ENCODE results near the gene MEGF6.

The MEGF6 gene

DNA sequence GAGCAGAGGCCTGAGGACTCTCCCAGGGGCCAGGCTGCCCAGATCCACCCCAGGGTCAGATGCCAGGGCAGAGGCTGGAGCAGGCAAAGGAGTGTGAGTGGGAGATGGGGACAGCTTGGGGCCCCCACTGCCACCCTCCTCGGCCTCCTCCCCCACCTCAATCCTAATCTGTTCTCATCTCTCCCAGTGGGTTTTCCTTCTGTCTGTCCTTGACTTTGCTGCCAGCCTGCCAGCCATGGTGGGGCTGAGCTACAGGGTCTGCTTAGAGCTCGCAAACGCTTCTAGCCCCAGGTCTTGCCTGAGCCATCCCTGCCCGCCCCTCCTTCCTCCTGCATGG, 65.3 kb downstream of the MEGF6 start:
- DNase-seq (ENCODE audit: low spot score): no peak
- Histone ChIP-seq H3K9me3 (ENCODE audit: severe bottlenecking) (no peaks in the 10 kb centered on the region), H3K4me3 (ENCODE audit: severe bottlenecking) (no peak overlapping the region), H3K36me3 (ENCODE audit: low read depth) (no peaks in the 10 kb centered on the region), H3K4me1 (ENCODE audit: insufficient read depth, poor library complexity, severe bottlenecking) (peaks cover 18% of the 10 kb centered on the region), H3K27ac (ENCODE audit: poor library complexity, severe bottlenecking) (no peak overlapping the region), H3K27me3 (ENCODE audit: insufficient read depth, poor library complexity, severe bottlenecking) (no peaks in the 10 kb centered on the region)
- no peak for ATAC-seq (ENCODE audit: low read depth)
- TF ChIP-seq, protein P1, sequence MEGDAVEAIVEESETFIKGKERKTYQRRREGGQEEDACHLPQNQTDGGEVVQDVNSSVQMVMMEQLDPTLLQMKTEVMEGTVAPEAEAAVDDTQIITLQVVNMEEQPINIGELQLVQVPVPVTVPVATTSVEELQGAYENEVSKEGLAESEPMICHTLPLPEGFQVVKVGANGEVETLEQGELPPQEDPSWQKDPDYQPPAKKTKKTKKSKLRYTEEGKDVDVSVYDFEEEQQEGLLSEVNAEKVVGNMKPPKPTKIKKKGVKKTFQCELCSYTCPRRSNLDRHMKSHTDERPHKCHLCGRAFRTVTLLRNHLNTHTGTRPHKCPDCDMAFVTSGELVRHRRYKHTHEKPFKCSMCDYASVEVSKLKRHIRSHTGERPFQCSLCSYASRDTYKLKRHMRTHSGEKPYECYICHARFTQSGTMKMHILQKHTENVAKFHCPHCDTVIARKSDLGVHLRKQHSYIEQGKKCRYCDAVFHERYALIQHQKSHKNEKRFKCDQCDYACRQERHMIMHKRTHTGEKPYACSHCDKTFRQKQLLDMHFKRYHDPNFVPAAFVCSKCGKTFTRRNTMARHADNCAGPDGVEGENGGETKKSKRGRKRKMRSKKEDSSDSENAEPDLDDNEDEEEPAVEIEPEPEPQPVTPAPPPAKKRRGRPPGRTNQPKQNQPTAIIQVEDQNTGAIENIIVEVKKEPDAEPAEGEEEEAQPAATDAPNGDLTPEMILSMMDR (IDR thresholded peaks at IDR 0.05; ENCODE audit: poor library complexity, severe bottlenecking): no peak

DNA sequence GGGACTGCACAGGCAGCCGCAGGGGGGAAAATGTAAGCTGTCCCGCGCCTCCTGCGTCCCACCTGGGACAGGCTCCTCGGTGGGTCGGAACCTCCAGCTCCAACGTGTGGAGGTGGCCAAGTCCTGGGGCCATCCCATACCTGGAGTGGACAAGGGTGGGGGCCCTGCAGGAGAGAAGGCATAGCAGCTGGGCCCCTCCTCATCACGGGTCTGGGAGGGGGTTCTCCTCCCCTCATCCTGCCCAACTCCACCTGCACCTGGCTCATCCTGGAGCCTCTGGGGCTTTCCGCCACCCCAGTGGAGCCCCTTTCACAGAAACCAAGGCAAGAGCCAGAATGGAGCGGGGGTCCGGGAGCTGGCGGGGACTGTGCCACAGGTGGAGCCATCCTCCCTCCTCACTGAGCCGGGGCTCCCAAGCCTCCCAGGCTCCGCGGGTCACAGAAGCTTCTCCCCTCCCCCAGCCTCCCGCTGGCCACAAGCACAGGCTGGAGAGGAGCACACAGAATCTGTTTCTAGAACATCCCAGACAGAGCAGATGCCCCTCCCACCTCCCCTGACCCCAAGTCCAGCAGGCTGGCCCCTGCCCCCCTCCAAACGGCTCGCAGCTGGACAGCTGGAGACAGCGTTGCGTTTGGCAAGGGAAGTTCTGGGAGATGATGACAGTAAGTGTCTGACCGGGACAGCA, 65.8 kb downstream of the MEGF6 start:
- no peaks in the 10 kb centered on the region for H3K9me3 ChIP-seq (ENCODE audit: severe bottlenecking)
- DNase-seq (ENCODE audit: low spot score): no peak
- TF ChIP-seq, protein P1 (IDR thresholded peaks at IDR 0.05; ENCODE audit: poor library complexity, severe bottlenecking): no peak
- no peaks in the 10 kb centered on the region for H3K36me3 ChIP-seq (ENCODE audit: low read depth)
- no peak overlapping the region for H3K27ac ChIP-seq (ENCODE audit: poor library complexity, severe bottlenecking)
- no peak overlapping the region for H3K4me3 ChIP-seq (ENCODE audit: severe bottlenecking)
- peaks cover 18% of the 10 kb centered on the region for H3K4me1 ChIP-seq (ENCODE audit: insufficient read depth, poor library complexity, severe bottlenecking)
- no peak for ATAC-seq (ENCODE audit: low read depth)
- H3K27me3 ChIP-seq (ENCODE audit: insufficient read depth, poor library complexity, severe bottlenecking): no peaks in the 10 kb centered on the region

DNA sequence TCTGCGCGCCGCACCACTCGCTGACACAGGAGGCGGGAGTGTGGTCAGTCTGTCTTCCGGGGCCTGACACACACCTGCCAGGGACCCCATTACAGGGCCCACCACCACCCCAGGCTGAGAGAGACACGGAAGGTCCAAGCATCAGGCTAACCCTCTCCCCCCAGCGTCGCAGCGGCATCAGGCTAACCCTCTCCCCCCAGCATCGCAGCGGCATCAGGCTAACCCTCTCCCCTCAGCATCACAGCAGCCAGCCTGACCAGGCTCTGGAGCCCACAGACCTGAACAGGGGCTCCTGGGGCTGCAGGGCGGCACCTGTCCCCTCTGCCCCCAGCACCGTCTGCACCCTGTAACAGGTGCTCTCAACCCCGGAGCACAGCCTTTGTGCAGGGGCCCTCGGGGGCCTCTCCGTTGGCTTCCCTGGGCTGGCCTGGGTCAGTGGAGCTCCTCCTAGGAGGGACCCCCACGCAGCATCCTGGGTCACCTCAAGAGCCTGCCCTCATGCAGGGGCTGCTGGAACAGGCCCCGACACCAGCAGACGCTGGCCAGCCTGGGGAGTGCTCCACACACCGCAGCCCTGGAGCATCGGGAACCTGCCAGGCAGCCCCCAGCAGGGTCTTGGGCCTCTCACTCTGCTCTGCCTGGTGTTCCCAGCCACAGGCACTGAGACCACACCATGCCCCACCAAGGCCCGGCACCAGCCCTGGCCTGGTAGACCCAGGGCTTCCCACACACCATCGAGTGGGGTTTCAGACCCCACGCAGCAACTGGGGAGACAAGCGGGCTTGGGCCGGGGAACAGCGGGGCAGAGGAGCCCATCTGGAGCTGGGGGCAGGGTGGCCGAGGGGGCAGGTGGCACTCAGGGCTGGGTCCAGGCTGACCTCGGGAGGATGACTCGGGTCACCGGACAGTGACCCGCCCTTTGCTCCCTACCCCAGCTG, 67.0 kb downstream of the MEGF6 start:
- Histone ChIP-seq H3K4me3 (ENCODE audit: severe bottlenecking) (no peak overlapping the region), H3K36me3 (ENCODE audit: low read depth) (no peaks in the 10 kb centered on the region), H3K27ac (ENCODE audit: poor library complexity, severe bottlenecking) (peak overlapping the region; percentile 71), H3K27me3 (ENCODE audit: insufficient read depth, poor library complexity, severe bottlenecking) (no peaks in the 10 kb centered on the region), H3K9me3 (ENCODE audit: severe bottlenecking) (no peaks in the 10 kb centered on the region), H3K4me1 (ENCODE audit: insufficient read depth, poor library complexity, severe bottlenecking) (peaks cover 18% of the 10 kb centered on the region)
- ATAC-seq (ENCODE audit: low read depth) (no peak), DNase-seq (ENCODE audit: low spot score) (no peak)
- TF ChIP-seq, protein P1 (IDR thresholded peaks at IDR 0.05; ENCODE audit: poor library complexity, severe bottlenecking): no peak

DNA sequence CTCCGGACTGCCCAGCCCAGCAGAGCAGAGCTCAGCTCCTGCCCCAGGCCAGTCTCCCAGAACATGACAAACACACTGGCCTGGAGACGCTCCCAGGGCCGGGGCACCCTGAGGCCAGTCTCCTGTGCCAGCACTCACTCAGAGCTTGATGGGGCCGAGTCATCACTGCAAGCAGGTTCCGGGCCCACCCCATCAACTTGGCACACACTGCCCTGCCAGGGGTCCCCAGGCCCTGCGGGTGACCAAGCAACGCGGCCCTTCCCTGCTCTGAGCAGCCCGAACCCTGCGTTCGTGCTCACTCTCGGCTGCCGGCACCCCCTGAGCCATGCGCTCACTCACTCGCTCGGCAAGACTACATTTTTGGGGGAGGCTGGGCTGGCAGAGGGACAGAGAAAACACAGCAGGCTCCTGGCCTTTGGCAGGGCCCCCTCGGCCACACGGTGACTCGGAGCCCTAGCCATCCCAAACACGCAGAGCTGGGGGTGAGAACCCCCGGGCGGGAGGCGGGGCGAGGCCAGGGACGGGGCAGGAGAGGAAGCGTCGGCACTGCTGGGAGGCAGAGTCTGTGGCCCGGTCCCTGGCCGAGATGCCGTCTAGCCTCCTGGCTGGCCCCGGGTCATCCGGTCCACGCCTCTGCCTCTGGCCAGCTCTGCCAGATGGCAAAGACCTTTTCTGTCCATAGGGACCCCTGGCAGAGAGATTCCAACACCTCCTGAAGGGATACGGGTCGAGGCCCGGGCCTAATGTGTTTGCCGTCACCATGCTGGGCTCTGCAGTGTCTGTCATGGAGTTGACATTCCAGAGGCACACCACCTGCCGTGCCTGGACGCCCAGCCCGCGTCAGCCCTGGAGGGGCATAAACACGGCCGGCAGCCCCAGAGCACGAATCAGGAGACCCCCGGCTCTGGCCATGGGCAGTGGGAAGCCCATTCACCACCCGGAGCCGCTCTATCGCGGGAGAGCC, 68.0 kb downstream of the MEGF6 start:
- Histone ChIP-seq H3K27ac (ENCODE audit: poor library complexity, severe bottlenecking) (peak overlapping the region; percentile 71), H3K9me3 (ENCODE audit: severe bottlenecking) (no peaks in the 10 kb centered on the region), H3K36me3 (ENCODE audit: low read depth) (no peaks in the 10 kb centered on the region), H3K4me1 (ENCODE audit: insufficient read depth, poor library complexity, severe bottlenecking) (peaks cover 18% of the 10 kb centered on the region), H3K4me3 (ENCODE audit: severe bottlenecking) (no peak overlapping the region), H3K27me3 (ENCODE audit: insufficient read depth, poor library complexity, severe bottlenecking) (no peaks in the 10 kb centered on the region)
- ATAC-seq (ENCODE audit: low read depth): peak; percentile 78
- peak; percentile 81 for DNase-seq (ENCODE audit: low spot score)
- TF ChIP-seq, protein P1 (IDR thresholded peaks at IDR 0.05; ENCODE audit: poor library complexity, severe bottlenecking): no peak
